GM23338 (cell line): ENCODE data around the gene ZSCAN1. TPM values are rescaled to one million over a fixed set of nuclear protein-coding genes. Genes with fewer than 3 reads are reported as not detected.

ENCODE experiments used
- ATAC-seq: fragments of 200-7000 bp; cut with Tn5 transposase; 3 replicates; pipeline ENCODE4 v1.9.1; 2020
- DNase-seq: peaks from one replicate; pipeline ENCODE4 v3.0.0-alpha.2; 2015; ENCODE audit warnings: low spot score
- H2AFZ ChIP-seq: fragments of 200-600 bp; sonication (generic); 2 replicates; pipeline ENCODE4 v1.8.0; 2016; ENCODE audit warnings: antibody characterized with exemption, mild to moderate bottlenecking, moderate library complexity
- H3F3A ChIP-seq: fragments of 200-600 bp; sonication (generic); replicated peaks from 2 replicates; pipeline ENCODE4 v1.8.0; 2017; ENCODE audit warnings: antibody characterized with exemption, mixed run types, low read depth
- H3K27ac ChIP-seq: fragments of 200-600 bp; sonication (generic); 2 replicates; pipeline ENCODE4 v1.6.1; 2016; ENCODE audit warnings: low read depth
- H3K27me3 ChIP-seq: fragments of 200-600 bp; sonication (generic); 2 replicates; pipeline ENCODE4 v1.8.0; 2016; ENCODE audit warnings: mild to moderate bottlenecking, mixed run types, moderate library complexity; ENCODE audit not compliant: insufficient read depth
- H3K36me3 ChIP-seq: fragments of 200-600 bp; sonication (generic); 2 replicates; pipeline ENCODE4 v1.8.0; 2016; ENCODE audit warnings: mild to moderate bottlenecking; ENCODE audit not compliant: insufficient read depth
- H3K4me1 ChIP-seq: fragments of 200-600 bp; sonication (generic); 2 replicates; pipeline ENCODE4 v1.8.0; 2016; ENCODE audit warnings: mild to moderate bottlenecking, moderate library complexity; ENCODE audit not compliant: insufficient read depth
- H3K4me2 ChIP-seq: fragments of 200-600 bp; sonication (generic); 2 replicates; pipeline ENCODE4 v1.7.1; 2017; ENCODE audit warnings: mixed run types
- H3K4me3 ChIP-seq: fragments of 200-600 bp; sonication (generic); 2 replicates; pipeline ENCODE4 v1.6.1; 2016; ENCODE audit warnings: mixed run types
- H3K79me2 ChIP-seq: fragments of 200-600 bp; sonication (generic); replicated peaks from 2 replicates; pipeline ENCODE4 v1.8.0; 2017; ENCODE audit warnings: mild to moderate bottlenecking; ENCODE audit not compliant: insufficient read depth
- H3K9me2 ChIP-seq: fragments of 200-600 bp; sonication (generic); 2 replicates; pipeline ENCODE4 v1.8.0; 2017; ENCODE audit not compliant: insufficient read depth
- H4K20me1 ChIP-seq: fragments of 200-600 bp; sonication (generic); replicated peaks from 2 replicates; pipeline ENCODE4 v1.8.0; 2017; ENCODE audit warnings: mild to moderate bottlenecking; ENCODE audit not compliant: insufficient read depth
- H3K27ac Mint-ChIP-seq: 2 replicates; pipeline ENCODE4 v1.8.0; 2020; ENCODE audit warnings: inconsistent platforms, mild to moderate bottlenecking, moderate library complexity, mixed read lengths
- H3K27me3 Mint-ChIP-seq: 3 replicates; pipeline ENCODE4 v1.8.0; 2022; ENCODE audit warnings: low read depth, mild to moderate bottlenecking, moderate library complexity, mixed read lengths, inconsistent platforms; ENCODE audit not compliant: insufficient read depth, poor library complexity
- H3K36me3 Mint-ChIP-seq: 3 replicates; pipeline ENCODE4 v1.8.0; 2021; ENCODE audit warnings: low read depth, mild to moderate bottlenecking, inconsistent platforms, moderate library complexity, mixed read lengths
- H3K4me1 Mint-ChIP-seq: 3 replicates; pipeline ENCODE4 v1.8.0; 2020; ENCODE audit warnings: mild to moderate bottlenecking, inconsistent platforms, mixed read lengths
- H3K4me3 Mint-ChIP-seq: 3 replicates; pipeline ENCODE4 v1.8.0; 2021; ENCODE audit warnings: moderate library complexity, mild to moderate bottlenecking, inconsistent platforms, mixed read lengths
- H3K9me3 Mint-ChIP-seq: 3 replicates; pipeline ENCODE4 v1.8.0; 2020; ENCODE audit warnings: moderate library complexity, mild to moderate bottlenecking, inconsistent platforms, mixed read lengths
- CREB1 ChIP-seq: fragments of 250-450 bp; sonication (Bioruptor Pico); IDR thresholded peaks from 2 replicates; pipeline ENCODE4 v1.5.0; 2020; ENCODE audit warnings: low read depth, mild to moderate bottlenecking, moderate library complexity
- EZH2 ChIP-seq: fragments of 200-600 bp; sonication (generic); IDR thresholded peaks from one replicate; pipeline ENCODE4 v1.8.0; 2017; ENCODE audit warnings: antibody characterized with exemption, mild to moderate bottlenecking, low read depth; ENCODE audit not compliant: unreplicated experiment
- JUNB ChIP-seq: IDR thresholded peaks from one replicate; pipeline ENCODE4 v1.6.1; 2016; ENCODE audit warnings: antibody characterized with exemption; ENCODE audit not compliant: unreplicated experiment
- POLR2AphosphoS5 ChIP-seq: IDR thresholded peaks from 2 replicates; pipeline ENCODE4 v1.6.1; 2016; ENCODE audit warnings: antibody characterized with exemption, low read depth
- ZNF114 ChIP-seq: fragments of 250-450 bp; sonication (Bioruptor Pico); IDR thresholded peaks from 2 replicates; pipeline ENCODE4 v1.5.0; 2020; ENCODE audit warnings: mild to moderate bottlenecking, moderate library complexity
- ZNF331 ChIP-seq: fragments of 250-450 bp; sonication (Bioruptor Pico); IDR thresholded peaks from 2 replicates; pipeline ENCODE4 v1.5.0; 2020; ENCODE audit warnings: low read depth, mild to moderate bottlenecking, moderate library complexity
- polyA plus RNA-seq: library from polyadenylated mRNA; unstranded; fragments of >200 nt; fragmentation: Nextera tagmentation; extraction: Ambion mirVana; gene quantifications from 2 replicates; pipeline ENCODE4 v1.2.1, GENCODE V29; 2016
- total RNA-seq: library from RNA; depleted of rRNA; stranded (reverse); fragments of >200 nt; shearing (Covaris generic); gene quantifications from 2 replicates; pipeline ENCODE4 v1.2.3, GENCODE V29; 2014
- TF ChIP-seq, protein P1 (sequence below): fragments of 250-450 bp; sonication (Bioruptor Pico); IDR thresholded peaks from 2 replicates; pipeline ENCODE4 v1.5.0; 2020; ENCODE audit warnings: mild to moderate bottlenecking, moderate library complexity
- TF ChIP-seq, protein P2 (sequence below): IDR thresholded peaks from 2 replicates; pipeline ENCODE4 v1.6.1; 2016; ENCODE audit warnings: antibody characterized with exemption
- TF ChIP-seq, protein P3 (sequence below): IDR thresholded peaks from one replicate; pipeline ENCODE4 v1.6.1; 2018; ENCODE audit warnings: antibody characterized with exemption; ENCODE audit not compliant: unreplicated experiment

Gene ZSCAN1
- total and polyA plus RNA-seq, 2 experiments from 2014 or later, result 1.5 to 3.9 TPM

DNA sequence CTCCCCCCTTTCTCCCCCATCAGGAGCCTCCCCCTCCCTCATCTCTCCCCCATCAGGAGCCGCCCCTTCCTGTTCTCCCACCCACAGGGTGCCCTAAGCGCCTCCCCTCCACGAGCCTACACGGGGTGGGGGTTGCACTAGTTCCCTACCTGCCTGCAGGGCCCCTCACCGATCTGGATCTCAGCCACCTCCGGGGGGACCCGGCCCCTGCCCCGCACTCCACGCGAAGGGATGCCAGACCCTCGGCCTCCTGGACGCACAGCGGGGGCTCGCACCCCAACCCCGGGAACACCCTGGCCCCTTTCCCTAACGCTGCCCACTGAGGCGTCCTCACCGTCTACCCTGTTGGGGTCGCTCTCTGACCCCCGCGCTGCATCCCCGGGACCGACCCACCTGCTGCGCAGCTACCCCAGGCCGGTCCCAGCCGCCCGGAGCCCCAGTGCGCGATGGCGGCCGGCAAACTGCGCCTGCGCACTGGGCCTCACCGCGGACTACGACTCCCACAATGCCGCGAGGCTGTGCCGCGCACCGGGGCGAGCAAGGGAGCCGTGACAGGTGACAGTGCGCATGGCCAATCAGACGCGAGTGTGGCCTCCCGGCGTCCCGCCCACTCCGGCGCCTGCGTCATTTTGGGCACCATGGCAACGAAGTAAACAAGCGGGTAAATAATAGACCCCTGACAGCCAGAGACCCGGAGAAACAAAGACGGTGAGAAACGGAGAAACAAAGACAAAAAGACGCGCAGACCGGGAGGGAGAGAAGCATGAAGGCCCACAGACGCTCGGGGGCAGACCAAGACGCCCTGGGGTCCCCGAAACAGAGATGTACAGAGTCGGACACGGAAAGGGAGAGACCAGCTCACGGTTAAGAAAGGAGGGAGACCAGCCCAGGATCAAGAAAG lies 64.2 kb downstream of the ZSCAN1 start, which contains the start of gene ZSCAN18 (continued):
- TF ChIP-seq, protein P1, sequence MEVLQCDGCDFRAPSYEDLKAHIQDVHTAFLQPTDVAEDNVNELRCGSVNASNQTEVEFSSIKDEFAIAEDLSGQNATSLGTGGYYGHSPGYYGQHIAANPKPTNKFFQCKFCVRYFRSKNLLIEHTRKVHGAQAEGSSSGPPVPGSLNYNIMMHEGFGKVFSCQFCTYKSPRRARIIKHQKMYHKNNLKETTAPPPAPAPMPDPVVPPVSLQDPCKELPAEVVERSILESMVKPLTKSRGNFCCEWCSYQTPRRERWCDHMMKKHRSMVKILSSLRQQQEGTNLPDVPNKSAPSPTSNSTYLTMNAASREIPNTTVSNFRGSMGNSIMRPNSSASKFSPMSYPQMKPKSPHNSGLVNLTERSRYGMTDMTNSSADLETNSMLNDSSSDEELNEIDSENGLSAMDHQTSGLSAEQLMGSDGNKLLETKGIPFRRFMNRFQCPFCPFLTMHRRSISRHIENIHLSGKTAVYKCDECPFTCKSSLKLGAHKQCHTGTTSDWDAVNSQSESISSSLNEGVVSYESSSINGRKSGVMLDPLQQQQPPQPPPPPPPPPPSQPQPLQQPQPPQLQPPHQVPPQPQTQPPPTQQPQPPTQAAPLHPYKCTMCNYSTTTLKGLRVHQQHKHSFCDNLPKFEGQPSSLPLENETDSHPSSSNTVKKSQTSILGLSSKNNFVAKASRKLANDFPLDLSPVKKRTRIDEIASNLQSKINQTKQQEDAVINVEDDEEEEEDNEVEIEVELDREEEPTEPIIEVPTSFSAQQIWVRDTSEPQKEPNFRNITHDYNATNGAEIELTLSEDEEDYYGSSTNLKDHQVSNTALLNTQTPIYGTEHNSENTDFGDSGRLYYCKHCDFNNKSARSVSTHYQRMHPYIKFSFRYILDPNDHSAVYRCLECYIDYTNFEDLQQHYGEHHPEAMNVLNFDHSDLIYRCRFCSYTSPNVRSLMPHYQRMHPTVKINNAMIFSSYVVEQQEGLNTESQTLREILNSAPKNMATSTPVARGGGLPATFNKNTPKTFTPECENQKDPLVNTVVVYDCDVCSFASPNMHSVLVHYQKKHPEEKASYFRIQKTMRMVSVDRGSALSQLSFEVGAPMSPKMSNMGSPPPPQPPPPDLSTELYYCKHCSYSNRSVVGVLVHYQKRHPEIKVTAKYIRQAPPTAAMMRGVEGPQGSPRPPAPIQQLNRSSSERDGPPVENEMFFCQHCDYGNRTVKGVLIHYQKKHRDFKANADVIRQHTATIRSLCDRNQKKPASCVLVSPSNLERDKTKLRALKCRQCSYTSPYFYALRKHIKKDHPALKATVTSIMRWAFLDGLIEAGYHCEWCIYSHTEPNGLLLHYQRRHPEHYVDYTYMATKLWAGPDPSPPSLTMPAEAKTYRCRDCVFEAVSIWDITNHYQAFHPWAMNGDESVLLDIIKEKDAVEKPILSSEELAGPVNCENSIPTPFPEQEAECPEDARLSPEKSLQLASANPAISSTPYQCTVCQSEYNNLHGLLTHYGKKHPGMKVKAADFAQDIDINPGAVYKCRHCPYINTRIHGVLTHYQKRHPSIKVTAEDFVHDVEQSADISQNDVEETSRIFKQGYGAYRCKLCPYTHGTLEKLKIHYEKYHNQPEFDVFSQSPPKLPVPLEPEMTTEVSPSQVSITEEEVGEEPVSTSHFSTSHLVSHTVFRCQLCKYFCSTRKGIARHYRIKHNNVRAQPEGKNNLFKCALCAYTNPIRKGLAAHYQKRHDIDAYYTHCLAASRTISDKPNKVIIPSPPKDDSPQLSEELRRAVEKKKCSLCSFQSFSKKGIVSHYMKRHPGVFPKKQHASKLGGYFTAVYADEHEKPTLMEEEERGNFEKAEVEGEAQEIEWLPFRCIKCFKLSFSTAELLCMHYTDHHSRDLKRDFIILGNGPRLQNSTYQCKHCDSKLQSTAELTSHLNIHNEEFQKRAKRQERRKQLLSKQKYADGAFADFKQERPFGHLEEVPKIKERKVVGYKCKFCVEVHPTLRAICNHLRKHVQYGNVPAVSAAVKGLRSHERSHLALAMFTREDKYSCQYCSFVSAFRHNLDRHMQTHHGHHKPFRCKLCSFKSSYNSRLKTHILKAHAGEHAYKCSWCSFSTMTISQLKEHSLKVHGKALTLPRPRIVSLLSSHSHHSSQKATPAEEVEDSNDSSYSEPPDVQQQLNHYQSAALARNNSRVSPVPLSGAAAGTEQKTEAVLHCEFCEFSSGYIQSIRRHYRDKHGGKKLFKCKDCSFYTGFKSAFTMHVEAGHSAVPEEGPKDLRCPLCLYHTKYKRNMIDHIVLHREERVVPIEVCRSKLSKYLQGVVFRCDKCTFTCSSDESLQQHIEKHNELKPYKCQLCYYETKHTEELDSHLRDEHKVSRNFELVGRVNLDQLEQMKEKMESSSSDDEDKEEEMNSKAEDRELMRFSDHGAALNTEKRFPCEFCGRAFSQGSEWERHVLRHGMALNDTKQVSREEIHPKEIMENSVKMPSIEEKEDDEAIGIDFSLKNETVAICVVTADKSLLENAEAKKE (CRISPR knock-in tag), result no peak
- TF ChIP-seq, protein P2, sequence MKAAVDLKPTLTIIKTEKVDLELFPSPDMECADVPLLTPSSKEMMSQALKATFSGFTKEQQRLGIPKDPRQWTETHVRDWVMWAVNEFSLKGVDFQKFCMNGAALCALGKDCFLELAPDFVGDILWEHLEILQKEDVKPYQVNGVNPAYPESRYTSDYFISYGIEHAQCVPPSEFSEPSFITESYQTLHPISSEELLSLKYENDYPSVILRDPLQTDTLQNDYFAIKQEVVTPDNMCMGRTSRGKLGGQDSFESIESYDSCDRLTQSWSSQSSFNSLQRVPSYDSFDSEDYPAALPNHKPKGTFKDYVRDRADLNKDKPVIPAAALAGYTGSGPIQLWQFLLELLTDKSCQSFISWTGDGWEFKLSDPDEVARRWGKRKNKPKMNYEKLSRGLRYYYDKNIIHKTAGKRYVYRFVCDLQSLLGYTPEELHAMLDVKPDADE, result peak; percentile 84
- TF ChIP-seq CREB1 (CRISPR knock-in tag) (peak; percentile 93), ZNF114 (CRISPR knock-in tag) (no peak), ZNF331 (CRISPR knock-in tag) (no peak)

DNA sequence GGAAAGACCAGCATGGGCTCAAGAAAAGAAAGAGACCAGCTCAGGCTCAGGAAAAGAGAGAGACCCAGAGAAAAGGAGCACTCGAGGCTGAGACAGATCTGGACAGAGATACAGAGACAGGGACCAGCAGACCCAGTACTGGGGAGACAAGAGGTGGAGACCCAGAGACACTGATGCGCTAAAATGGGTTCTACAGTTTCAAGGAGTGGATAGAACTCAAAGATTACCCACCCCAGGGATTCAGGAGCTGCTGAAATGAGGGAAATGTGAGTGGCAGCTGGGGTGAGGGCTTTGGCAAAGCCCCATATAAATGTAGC lies 64.8 kb downstream of the ZSCAN1 start:
- H3K4me1 ChIP-seq, result no peaks in the 10 kb centered on the region; the same call in none of the 2 replicates
- no peaks in the 10 kb centered on the region for H3K9me2 ChIP-seq
- peak overlapping the region; percentile 86 for H3K27ac ChIP-seq
- ATAC-seq (no peak), DNase-seq (no peak)
- peaks cover 2% of the 10 kb centered on the region; the same call in 1 of the 2 replicates for H3K36me3 ChIP-seq
- Mint-ChIP-seq H3K27me3 (peaks cover 2% of the 10 kb centered on the region), H3K36me3 (peaks cover 26% of the 10 kb centered on the region), H3K4me3 (peak overlapping the region; percentile 72), H3K4me1 (peaks cover 12% of the 10 kb centered on the region; the same call in 2 of the 3 replicates), H3K27ac (peak overlapping the region; percentile 99), H3K9me3 (peaks cover 45% of the 10 kb centered on the region)
- no peaks in the 10 kb centered on the region for H4K20me1 ChIP-seq
- H3K4me3 ChIP-seq, result peak overlapping the region; percentile 94
- H3K4me2 ChIP-seq, result peak overlapping the region; percentile 78
- peaks cover 16% of the 10 kb centered on the region for H3K79me2 ChIP-seq
- peak overlapping the region; percentile 49; the same call in 1 of the 2 replicates for H2AFZ ChIP-seq
- no peaks in the 10 kb centered on the region for H3F3A ChIP-seq
- no peaks in the 10 kb centered on the region for H3K27me3 ChIP-seq
- no peak for TF ChIP-seq POLR2AphosphoS5
- TF ChIP-seq ZNF331 (CRISPR knock-in tag), result no peak
- TF ChIP-seq ZNF114 (CRISPR knock-in tag), result no peak
- TF ChIP-seq EZH2, result no peak
- no peak for TF ChIP-seq CREB1 (CRISPR knock-in tag)
- no peak for TF ChIP-seq JUNB
- TF ChIP-seq, protein P3, sequence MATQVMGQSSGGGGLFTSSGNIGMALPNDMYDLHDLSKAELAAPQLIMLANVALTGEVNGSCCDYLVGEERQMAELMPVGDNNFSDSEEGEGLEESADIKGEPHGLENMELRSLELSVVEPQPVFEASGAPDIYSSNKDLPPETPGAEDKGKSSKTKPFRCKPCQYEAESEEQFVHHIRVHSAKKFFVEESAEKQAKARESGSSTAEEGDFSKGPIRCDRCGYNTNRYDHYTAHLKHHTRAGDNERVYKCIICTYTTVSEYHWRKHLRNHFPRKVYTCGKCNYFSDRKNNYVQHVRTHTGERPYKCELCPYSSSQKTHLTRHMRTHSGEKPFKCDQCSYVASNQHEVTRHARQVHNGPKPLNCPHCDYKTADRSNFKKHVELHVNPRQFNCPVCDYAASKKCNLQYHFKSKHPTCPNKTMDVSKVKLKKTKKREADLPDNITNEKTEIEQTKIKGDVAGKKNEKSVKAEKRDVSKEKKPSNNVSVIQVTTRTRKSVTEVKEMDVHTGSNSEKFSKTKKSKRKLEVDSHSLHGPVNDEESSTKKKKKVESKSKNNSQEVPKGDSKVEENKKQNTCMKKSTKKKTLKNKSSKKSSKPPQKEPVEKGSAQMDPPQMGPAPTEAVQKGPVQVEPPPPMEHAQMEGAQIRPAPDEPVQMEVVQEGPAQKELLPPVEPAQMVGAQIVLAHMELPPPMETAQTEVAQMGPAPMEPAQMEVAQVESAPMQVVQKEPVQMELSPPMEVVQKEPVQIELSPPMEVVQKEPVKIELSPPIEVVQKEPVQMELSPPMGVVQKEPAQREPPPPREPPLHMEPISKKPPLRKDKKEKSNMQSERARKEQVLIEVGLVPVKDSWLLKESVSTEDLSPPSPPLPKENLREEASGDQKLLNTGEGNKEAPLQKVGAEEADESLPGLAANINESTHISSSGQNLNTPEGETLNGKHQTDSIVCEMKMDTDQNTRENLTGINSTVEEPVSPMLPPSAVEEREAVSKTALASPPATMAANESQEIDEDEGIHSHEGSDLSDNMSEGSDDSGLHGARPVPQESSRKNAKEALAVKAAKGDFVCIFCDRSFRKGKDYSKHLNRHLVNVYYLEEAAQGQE, result no peak
